ENCODE results near the gene SYNCRIP.

- TF ChIP-seq CTCF (conservative IDR thresholded peaks at IDR 0.05) = no peak
- no peak for TF ChIP-seq ZFX (IDR thresholded peaks at IDR 0.05)
Measured at GRCh38 chr6:85684133-85684808, 41.6 kb upstream of the SYNCRIP start.

Measured in C4-2B (cell line).